ENCODE data around the gene VARS1. TPM values are rescaled to one million over a fixed set of nuclear protein-coding genes. Genes with fewer than 3 reads are reported as not detected.

The VARS1 gene
- total RNA-seq, 4 donors from 2014 or later: 25.4 to 50.6 (median 29.9) TPM

- no peak overlapping the region for H3K4me3 ChIP-seq
- no peak for TF ChIP-seq POLR2AphosphoS5 (IDR thresholded peaks at IDR 0.05)
- TF ChIP-seq CTCF (IDR thresholded peaks at IDR 0.05): no peak
- no peak for TF ChIP-seq EP300 (IDR thresholded peaks at IDR 0.05)
- TF ChIP-seq POLR2A (IDR thresholded peaks at IDR 0.05): no peak
- H3K9me3 ChIP-seq: no peaks in the 10 kb centered on the region
- 59 to 76% methylated on average over 5 to 12 of the region's 12 CpGs for WGBS, 2 donors (ENCODE audit: low coverage in 1 of 2)
- ATAC-seq: no peak
- H3K36me3 ChIP-seq: peaks cover 0 to 36% of the 10 kb centered on the region in 2 donors
- H3K4me1 ChIP-seq: peaks cover 0 to 12% (median 6%) of the 10 kb centered on the region in 3 donors
- H3K27me3 ChIP-seq: no peaks in the 10 kb centered on the region
- no peak overlapping the region for H3K27ac ChIP-seq
Measured at GRCh38 chr6:31799781-31800180, 4.2 kb upstream of the VARS1 start.

DNA sequence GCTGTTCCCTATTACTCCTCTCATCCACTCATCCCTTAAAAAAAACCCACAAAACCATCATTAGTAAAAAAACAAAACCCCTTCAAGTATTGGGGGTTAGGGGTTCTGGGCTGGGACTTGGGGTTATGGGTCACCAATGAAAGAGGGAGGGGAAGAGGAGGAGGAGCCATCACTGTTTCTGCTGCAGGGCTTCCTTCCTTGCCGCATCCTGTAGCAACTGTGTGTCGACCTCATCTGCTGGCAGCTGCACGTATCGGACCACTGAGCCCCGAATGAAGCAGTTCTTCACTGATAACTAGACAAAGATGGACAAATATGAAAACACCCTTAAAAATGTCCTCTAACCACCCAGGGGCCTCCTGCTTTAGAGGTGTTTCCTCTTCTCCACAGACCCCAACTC is 2.0 kb upstream of the VARS1 start:
- TF ChIP-seq POLR2A (IDR thresholded peaks at IDR 0.05) (no peak), POLR2AphosphoS5 (IDR thresholded peaks at IDR 0.05) (no peak), EP300 (IDR thresholded peaks at IDR 0.05) (no peak), CTCF (IDR thresholded peaks at IDR 0.05) (no peak)
- no peak overlapping the region for H3K4me3 ChIP-seq
- peak overlapping the region in 2 of 4 donors; percentile 2 to 97 for H3K27ac ChIP-seq
- peaks cover 0 to 30% of the 10 kb centered on the region in 2 donors for H3K36me3 ChIP-seq
- WGBS, 2 donors (ENCODE audit: low coverage in 1 of 2): 46 to 63% methylated on average over 4 to 5 of the region's 5 CpGs
- no peaks in the 10 kb centered on the region for H3K9me3 ChIP-seq
- no peaks in the 10 kb centered on the region for H3K27me3 ChIP-seq
- no peak for ATAC-seq
- peaks cover 0 to 22% (median 12%) of the 10 kb centered on the region in 3 donors for H3K4me1 ChIP-seq

- 83% methylated on average over 2 of the region's 2 CpGs; no CpG with 5 or more reads in 1 of the 2 donors for WGBS, 2 donors (ENCODE audit: low coverage in 1 of 2)
- Histone ChIP-seq H3K27me3 (no peaks in the 10 kb centered on the region), H3K36me3 (peaks cover 0 to 30% of the 10 kb centered on the region in 2 donors), H3K4me3 (no peak overlapping the region), H3K27ac (peak overlapping the region in 3 of 4 donors; percentile 41 to 97 (median 96)), H3K9me3 (no peaks in the 10 kb centered on the region), H3K4me1 (peaks cover 0 to 22% (median 12%) of the 10 kb centered on the region in 3 donors)
- TF ChIP-seq POLR2A (IDR thresholded peaks at IDR 0.05) (no peak), CTCF (IDR thresholded peaks at IDR 0.05) (no peak), POLR2AphosphoS5 (IDR thresholded peaks at IDR 0.05) (no peak), EP300 (IDR thresholded peaks at IDR 0.05) (no peak)
- no peak for ATAC-seq
Measured at GRCh38 chr6:31796993-31797385, 1.4 kb upstream of the VARS1 start.

GRCh38 chr6:31794866-31795615 is 511 bp downstream of the VARS1 start:
- no peak for TF ChIP-seq CTCF (IDR thresholded peaks at IDR 0.05)
- TF ChIP-seq EP300 (IDR thresholded peaks at IDR 0.05): no peak
- TF ChIP-seq POLR2AphosphoS5 (IDR thresholded peaks at IDR 0.05): no peak
- peak in 1 of 2 donors; percentile 28 for TF ChIP-seq POLR2A (IDR thresholded peaks at IDR 0.05)
- no peaks in the 10 kb centered on the region for H3K9me3 ChIP-seq
- peaks cover 0 to 22% (median 12%) of the 10 kb centered on the region in 3 donors for H3K4me1 ChIP-seq
- H3K27me3 ChIP-seq: no peaks in the 10 kb centered on the region
- peak overlapping the region; percentile 63 to 66 for H3K4me3 ChIP-seq
- no peak for ATAC-seq
- H3K36me3 ChIP-seq: peaks cover 0 to 39% of the 10 kb centered on the region in 2 donors
- H3K27ac ChIP-seq: peak overlapping the region; percentile 65 to 97 (median 96)
- 0% methylated on average over 11 to 12 of the region's 44 CpGs for WGBS, 2 donors (ENCODE audit: low coverage in 1 of 2)

Measured in gastroesophageal sphincter (tissue), 4 donors.